Measurements from ENCODE around the gene GPR42. TPM values are rescaled to one million over a fixed set of nuclear protein-coding genes. Genes with fewer than 3 reads are reported as not detected.

GPR42 gene, protein sequence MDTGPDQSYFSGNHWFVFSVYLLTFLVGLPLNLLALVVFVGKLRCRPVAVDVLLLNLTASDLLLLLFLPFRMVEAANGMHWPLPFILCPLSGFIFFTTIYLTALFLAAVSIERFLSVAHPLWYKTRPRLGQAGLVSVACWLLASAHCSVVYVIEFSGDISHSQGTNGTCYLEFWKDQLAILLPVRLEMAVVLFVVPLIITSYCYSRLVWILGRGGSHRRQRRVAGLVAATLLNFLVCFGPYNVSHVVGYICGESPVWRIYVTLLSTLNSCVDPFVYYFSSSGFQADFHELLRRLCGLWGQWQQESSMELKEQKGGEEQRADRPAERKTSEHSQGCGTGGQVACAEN
- total RNA-seq, result not detected in 2 replicates

DNA sequence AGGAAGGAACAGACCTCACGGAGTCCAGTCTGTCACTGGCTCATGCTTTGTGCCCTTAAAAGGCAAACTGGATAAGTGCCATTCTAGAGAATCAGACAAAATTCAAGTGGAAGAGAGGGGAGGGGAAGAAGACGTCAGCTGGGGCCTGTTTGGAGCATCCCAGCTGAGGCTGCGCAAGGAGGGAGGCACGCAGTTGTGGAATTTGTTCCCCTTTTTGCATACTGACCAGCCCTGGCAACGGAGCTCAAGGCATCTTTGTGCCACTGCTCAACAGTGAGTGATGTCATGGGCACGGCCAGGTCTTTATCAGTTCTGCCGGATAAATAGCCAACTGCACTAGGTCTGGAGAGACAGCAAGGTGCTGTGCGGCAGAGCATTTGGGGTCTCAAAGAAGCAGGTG lies at the start of gene GPR42:
Gene GPR42, plus strand, starts transcription at position 347 of the 400 bp plus-strand sequence. CDS start 292 bp downstream, outside the sequence.

GRCh38 chr19:35328851-35329285 lies 42.0 kb upstream of the GPR42 start, which contains the start of gene CD22:
Gene CD22, plus strand, starts transcription at chr19:35329187. Its CDS starts 2,854 bp downstream, at chr19:35332041.

DNA sequence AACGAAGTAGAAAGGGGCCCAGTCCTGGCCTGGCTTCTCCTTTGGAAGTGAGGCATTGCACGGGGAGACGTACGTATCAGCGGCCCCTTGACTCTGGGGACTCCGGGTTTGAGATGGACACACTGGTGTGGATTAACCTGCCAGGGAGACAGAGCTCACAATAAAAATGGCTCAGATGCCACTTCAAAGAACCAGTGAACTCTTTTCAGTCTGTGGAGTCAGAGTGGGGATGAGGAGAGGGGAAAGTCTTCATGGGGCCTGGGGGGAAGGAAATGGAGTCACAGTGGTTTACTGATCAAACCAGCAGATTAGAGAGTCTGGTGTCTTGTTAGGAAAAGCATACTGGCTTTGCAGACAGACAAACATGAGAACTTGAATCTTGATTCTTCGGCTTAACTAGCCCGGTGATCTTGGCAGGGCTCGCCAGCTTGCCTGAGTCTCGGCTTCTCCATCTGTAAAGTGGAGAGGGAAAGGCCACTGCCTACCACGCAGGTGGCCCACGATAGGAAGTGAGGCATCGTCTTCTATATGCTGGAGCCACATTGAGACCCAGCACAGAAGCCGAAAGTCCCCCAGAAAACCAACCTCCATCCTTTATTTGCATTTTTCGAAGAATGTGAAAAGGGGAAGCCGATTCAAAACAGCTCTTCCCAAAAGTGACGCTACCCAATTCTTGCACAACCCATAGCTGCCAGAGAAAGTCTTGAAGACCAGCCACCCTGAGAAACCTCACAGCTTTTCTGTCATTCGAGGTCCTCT lies 23.5 kb upstream of the GPR42 start, which contains the start of gene FFAR1:
Gene FFAR1, plus strand, starts transcription at position 732 of the 759 bp plus-strand sequence. CDS start 3,650 bp downstream, outside the sequence.

GRCh38 chr19:35357867-35358573 lies 12.8 kb upstream of the GPR42 start, which contains the start of gene FFAR3:
Gene FFAR3, plus strand, starts transcription at chr19:35358460. Its CDS starts 431 bp downstream, at chr19:35358891.

Other genes with a start within 250 kb of the GPR42 start
- gene LGI4, start 236.0 kb upstream of the GPR42 start, total RNA-seq, result not detected in 2 replicates
- gene FXYD1, start 232.2 kb upstream of the GPR42 start, total RNA-seq, result not detected in 2 replicates
- not detected in 2 replicates for gene FXYD7, start 227.8 kb upstream of the GPR42 start, total RNA-seq
- 16.2 and 17.0 TPM in 2 replicates for gene FXYD5, start 216.3 kb upstream of the GPR42 start, total RNA-seq
- gene FAM187B, start 142.3 kb upstream of the GPR42 start, total RNA-seq, result not detected in 2 replicates
- gene LSR, start 122.1 kb upstream of the GPR42 start, total RNA-seq, result 0.30 and 0.32 TPM in 2 replicates
- 27.9 and 35.3 TPM in 2 replicates for gene USF2, start 102.1 kb upstream of the GPR42 start, total RNA-seq
- gene HAMP, start 88.5 kb upstream of the GPR42 start, total RNA-seq, result under 0.01 and 0.15 TPM in 2 replicates
- not detected in 2 replicates for gene MAG, start 78.9 kb upstream of the GPR42 start, total RNA-seq
- 0.46 TPM in 1 of 2 replicates, not detected in the other for gene CD22, start 41.9 kb upstream of the GPR42 start, total RNA-seq
- not detected in 2 replicates for gene FFAR1, start 23.2 kb upstream of the GPR42 start, total RNA-seq
- not detected in 2 replicates for gene FFAR3, start 12.6 kb upstream of the GPR42 start, total RNA-seq
- gene FFAR2, start 77.2 kb downstream of the GPR42 start, total RNA-seq, result not detected in 2 replicates
- gene KRTDAP, start 119.4 kb downstream of the GPR42 start, total RNA-seq, result not detected in 2 replicates
- not detected in 2 replicates for gene DMKN, start 142.6 kb downstream of the GPR42 start, total RNA-seq
- not detected in 2 replicates for gene SBSN, start 157.2 kb downstream of the GPR42 start, total RNA-seq
- gene GAPDHS, start 162.4 kb downstream of the GPR42 start, total RNA-seq, result not detected in 2 replicates
- 72.6 and 78.6 TPM in 2 replicates for gene TMEM147, start 174.6 kb downstream of the GPR42 start, total RNA-seq
- gene ATP4A, start 192.6 kb downstream of the GPR42 start, total RNA-seq, result not detected in 2 replicates
- gene PMIS2, start 215.1 kb downstream of the GPR42 start, total RNA-seq, result not detected in 2 replicates
- 6.8 and 9.9 TPM in 2 replicates for gene HAUS5, start 241.7 kb downstream of the GPR42 start, total RNA-seq